HepG2 (cell line): ENCODE data around the gene IRF2. TPM values are rescaled to one million over a fixed set of nuclear protein-coding genes. Genes with fewer than 3 reads are reported as not detected.

Source experiments
- CREM ChIP-seq, 2 experiments: sonication (generic) in 1 of 2; formaldehyde crosslinking in 1 of 2; IDR thresholded peaks; 2 replicates each; pipeline versions ENCODE4 v1.4.0 to v1.6.1; 2016 to 2020; ENCODE audit warnings: antibody characterized with exemption in 1 of 2, mild to moderate bottlenecking in 1 of 2, missing genetic modification reagents in 1 of 2
- NFKB2 ChIP-seq: sonication (generic); formaldehyde crosslinking; IDR thresholded peaks from 2 replicates; pipeline ENCODE4 v1.4.0; 2020; ENCODE audit warnings: missing genetic modification reagents, borderline replicate concordance
- PRDM4 ChIP-seq: sonication (generic); formaldehyde crosslinking; IDR thresholded peaks from 2 replicates; pipeline ENCODE4 v1.9.0; 2021; ENCODE audit warnings: missing genetic modification reagents, borderline replicate concordance
- TEAD2 ChIP-seq: sonication (generic); formaldehyde crosslinking; IDR thresholded peaks from 2 replicates; pipeline ENCODE4 v1.9.0; 2021; ENCODE audit warnings: missing genetic modification reagents
- ZFP82 ChIP-seq: sonication (generic); formaldehyde crosslinking; IDR thresholded peaks from 2 replicates; pipeline ENCODE4 v1.5.1; 2020; ENCODE audit warnings: mild to moderate bottlenecking, missing genetic modification reagents, borderline replicate concordance
- ZNF205 ChIP-seq: IDR thresholded peaks from 2 replicates; pipeline ENCODE4 v1.6.1; 2018; ENCODE audit warnings: missing biosample characterization, missing genetic modification reagents
- ZNF232 ChIP-seq: sonication (generic); formaldehyde crosslinking; IDR thresholded peaks from 2 replicates; pipeline ENCODE4 v1.4.0; 2020; ENCODE audit warnings: missing genetic modification reagents, borderline replicate concordance
- ZNF761 ChIP-seq: sonication (generic); formaldehyde crosslinking; conservative IDR thresholded peaks from 2 replicates; pipeline ENCODE4 v1.4.0; 2020; ENCODE audit warnings: mild to moderate bottlenecking, missing genetic modification reagents
- ZSCAN25 ChIP-seq: sonication (generic); formaldehyde crosslinking; IDR thresholded peaks from 2 replicates; pipeline ENCODE4 v1.8.0; 2022; ENCODE audit warnings: mild to moderate bottlenecking, missing genetic modification reagents
- ZSCAN29 ChIP-seq: sonication (generic); formaldehyde crosslinking; conservative IDR thresholded peaks from 2 replicates; pipeline ENCODE4 v1.4.0; 2020; ENCODE audit warnings: mild to moderate bottlenecking, missing genetic modification reagents
- polyA plus RNA-seq, 8 experiments: library from polyadenylated mRNA; depleted of rRNA in 3 of 8; stranded (reverse) in 7 of 8; unstranded in 1 of 8; fragments of >200 nt; fragmentation: Illumina TruSeq in 4 of 8; extraction: Trizol in 4 of 8; gene quantifications; 2 replicates each; pipeline versions ENCODE4 v1.2.1 to v1.2.3, GENCODE V29; 2011 to 2016; ENCODE audit warnings: low read depth in 4 of 8, missing spikeins in 1 of 8, mixed read lengths in 1 of 8; ENCODE audit not compliant: insufficient read depth in 1 of 8
- total RNA-seq, 5 experiments: library from RNA; depleted of rRNA; stranded (reverse); fragments of >200 nt; fragmentation: Illumina TruSeq; extraction: Trizol; gene quantifications; 2 replicates each; pipeline ENCODE4 v1.2.3, GENCODE V29; 2016; ENCODE audit warnings: low read depth in 1 of 5
- TF ChIP-seq, protein P1 (sequence below): sonication (generic); formaldehyde crosslinking; conservative IDR thresholded peaks from 2 replicates; pipeline ENCODE4 v1.4.0; 2020; ENCODE audit warnings: mild to moderate bottlenecking, missing genetic modification reagents, moderate library complexity
- TF ChIP-seq, protein P2 (sequence below): sonication (generic); formaldehyde crosslinking; IDR thresholded peaks from 2 replicates; pipeline ENCODE4 v1.4.0; 2020; ENCODE audit warnings: missing genetic modification reagents, borderline replicate concordance

IRF2 gene
- total and polyA plus RNA-seq, 2 of the 13 experiments (the other 11 are each of a cell fraction or from before 2014, with no cell fraction given), result 15.5 to 28.8 TPM

GRCh38 chr4:184343502-184344177 lies 130.7 kb downstream of the IRF2 start (continued):
- TF ChIP-seq, protein P1, sequence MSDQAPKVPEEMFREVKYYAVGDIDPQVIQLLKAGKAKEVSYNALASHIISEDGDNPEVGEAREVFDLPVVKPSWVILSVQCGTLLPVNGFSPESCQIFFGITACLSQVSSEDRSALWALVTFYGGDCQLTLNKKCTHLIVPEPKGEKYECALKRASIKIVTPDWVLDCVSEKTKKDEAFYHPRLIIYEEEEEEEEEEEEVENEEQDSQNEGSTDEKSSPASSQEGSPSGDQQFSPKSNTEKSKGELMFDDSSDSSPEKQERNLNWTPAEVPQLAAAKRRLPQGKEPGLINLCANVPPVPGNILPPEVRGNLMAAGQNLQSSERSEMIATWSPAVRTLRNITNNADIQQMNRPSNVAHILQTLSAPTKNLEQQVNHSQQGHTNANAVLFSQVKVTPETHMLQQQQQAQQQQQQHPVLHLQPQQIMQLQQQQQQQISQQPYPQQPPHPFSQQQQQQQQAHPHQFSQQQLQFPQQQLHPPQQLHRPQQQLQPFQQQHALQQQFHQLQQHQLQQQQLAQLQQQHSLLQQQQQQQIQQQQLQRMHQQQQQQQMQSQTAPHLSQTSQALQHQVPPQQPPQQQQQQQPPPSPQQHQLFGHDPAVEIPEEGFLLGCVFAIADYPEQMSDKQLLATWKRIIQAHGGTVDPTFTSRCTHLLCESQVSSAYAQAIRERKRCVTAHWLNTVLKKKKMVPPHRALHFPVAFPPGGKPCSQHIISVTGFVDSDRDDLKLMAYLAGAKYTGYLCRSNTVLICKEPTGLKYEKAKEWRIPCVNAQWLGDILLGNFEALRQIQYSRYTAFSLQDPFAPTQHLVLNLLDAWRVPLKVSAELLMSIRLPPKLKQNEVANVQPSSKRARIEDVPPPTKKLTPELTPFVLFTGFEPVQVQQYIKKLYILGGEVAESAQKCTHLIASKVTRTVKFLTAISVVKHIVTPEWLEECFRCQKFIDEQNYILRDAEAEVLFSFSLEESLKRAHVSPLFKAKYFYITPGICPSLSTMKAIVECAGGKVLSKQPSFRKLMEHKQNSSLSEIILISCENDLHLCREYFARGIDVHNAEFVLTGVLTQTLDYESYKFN (CRISPR knock-in tag), result no peak
- TF ChIP-seq PRDM4 (no peak), NFKB2 (CRISPR knock-in tag) (peak; percentile 69; the same call in 1 of the 2 replicates), CREM (IDR thresholded peaks at IDR 0.05) (peak; percentile 45; the same call in 1 of the 2 replicates), CREM (CRISPR knock-in tag; IDR thresholded peaks at IDR 0.05) (no peak), ZNF761 (CRISPR knock-in tag) (no peak), TEAD2 (CRISPR knock-in tag) (no peak), ZFP82 (CRISPR knock-in tag) (no peak), ZNF205 (CRISPR knock-in tag) (0 out of 2 replicates have a peak, but pooled peaks have one; percentile 67), ZSCAN29 (no peak), ZSCAN25 (CRISPR knock-in tag) (no peak), ZNF232 (CRISPR knock-in tag) (peak; percentile 49; the same call in 1 of the 2 replicates)
- TF ChIP-seq, protein P2, sequence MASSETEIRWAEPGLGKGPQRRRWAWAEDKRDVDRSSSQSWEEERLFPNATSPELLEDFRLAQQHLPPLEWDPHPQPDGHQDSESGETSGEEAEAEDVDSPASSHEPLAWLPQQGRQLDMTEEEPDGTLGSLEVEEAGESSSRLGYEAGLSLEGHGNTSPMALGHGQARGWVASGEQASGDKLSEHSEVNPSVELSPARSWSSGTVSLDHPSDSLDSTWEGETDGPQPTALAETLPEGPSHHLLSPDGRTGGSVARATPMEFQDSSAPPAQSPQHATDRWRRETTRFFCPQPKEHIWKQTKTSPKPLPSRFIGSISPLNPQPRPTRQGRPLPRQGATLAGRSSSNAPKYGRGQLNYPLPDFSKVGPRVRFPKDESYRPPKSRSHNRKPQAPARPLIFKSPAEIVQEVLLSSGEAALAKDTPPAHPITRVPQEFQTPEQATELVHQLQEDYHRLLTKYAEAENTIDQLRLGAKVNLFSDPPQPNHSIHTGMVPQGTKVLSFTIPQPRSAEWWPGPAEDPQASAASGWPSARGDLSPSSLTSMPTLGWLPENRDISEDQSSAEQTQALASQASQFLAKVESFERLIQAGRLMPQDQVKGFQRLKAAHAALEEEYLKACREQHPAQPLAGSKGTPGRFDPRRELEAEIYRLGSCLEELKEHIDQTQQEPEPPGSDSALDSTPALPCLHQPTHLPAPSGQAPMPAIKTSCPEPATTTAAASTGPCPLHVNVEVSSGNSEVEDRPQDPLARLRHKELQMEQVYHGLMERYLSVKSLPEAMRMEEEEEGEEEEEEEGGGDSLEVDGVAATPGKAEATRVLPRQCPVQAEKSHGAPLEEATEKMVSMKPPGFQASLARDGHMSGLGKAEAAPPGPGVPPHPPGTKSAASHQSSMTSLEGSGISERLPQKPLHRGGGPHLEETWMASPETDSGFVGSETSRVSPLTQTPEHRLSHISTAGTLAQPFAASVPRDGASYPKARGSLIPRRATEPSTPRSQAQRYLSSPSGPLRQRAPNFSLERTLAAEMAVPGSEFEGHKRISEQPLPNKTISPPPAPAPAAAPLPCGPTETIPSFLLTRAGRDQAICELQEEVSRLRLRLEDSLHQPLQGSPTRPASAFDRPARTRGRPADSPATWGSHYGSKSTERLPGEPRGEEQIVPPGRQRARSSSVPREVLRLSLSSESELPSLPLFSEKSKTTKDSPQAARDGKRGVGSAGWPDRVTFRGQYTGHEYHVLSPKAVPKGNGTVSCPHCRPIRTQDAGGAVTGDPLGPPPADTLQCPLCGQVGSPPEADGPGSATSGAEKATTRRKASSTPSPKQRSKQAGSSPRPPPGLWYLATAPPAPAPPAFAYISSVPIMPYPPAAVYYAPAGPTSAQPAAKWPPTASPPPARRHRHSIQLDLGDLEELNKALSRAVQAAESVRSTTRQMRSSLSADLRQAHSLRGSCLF (CRISPR knock-in tag), result no peak
